HCT116 (cell line): ENCODE data around the gene MARS1. TPM values are rescaled to one million over a fixed set of nuclear protein-coding genes. Genes with fewer than 3 reads are reported as not detected.

Experiments used
- ATAC-seq: fragments of 200-7000 bp; cut with Tn5 transposase; 2 replicates; pipeline ENCODE4 v1.9.1; 2020; ENCODE audit warnings: mild to moderate bottlenecking, moderate library complexity
- BruUV-seq: library from RNA; stranded (reverse); fragments of 400-500 nt; replicated peaks from 2 replicates; lab custom pipeline; 2021; lab: Mats Ljungman, UMichigan
- CTCF ChIA-PET: fragments of 300-600 bp; sonication (Branson Sonifier 250); formaldehyde crosslinking; loops from one replicate; lab custom pipeline; 2021; ENCODE audit warnings: antibody characterized with exemption; lab: Charles Lee
- POLR2A ChIA-PET: fragments of 300-600, 350-600 bp; sonication (Branson Sonifier 250); formaldehyde crosslinking; loops from one replicate; lab custom pipeline; 2021; ENCODE audit warnings: antibody characterized with exemption; lab: Charles Lee
- RAD21 ChIA-PET, 2 experiments: fragments of 300-600 bp; sonication (Branson Sonifier 250); formaldehyde crosslinking; loops; one replicate each; lab custom pipeline; 2023; ENCODE audit warnings: low total read pairs in 2 of 2; ENCODE audit not compliant: uncharacterized antibody in 2 of 2, unreplicated experiment in 2 of 2, low non-redundant PET in 1 of 2; lab: Charles Lee
- DNase-seq: peaks from one replicate; pipeline ENCODE4 v3.0.0-alpha.2; 2010; ENCODE audit warnings: low read depth, low spot score
- H2AFZ ChIP-seq: fragments of 200-600 bp; shearing (Covaris generic), sonication (generic); 2 replicates; pipeline ENCODE4 v1.6.1; 2017; ENCODE audit warnings: low read depth, mixed run types, mixed read lengths, antibody characterized with exemption, low read length; ENCODE audit not compliant: poor library complexity, severe bottlenecking
- H3K27ac ChIP-seq: 2 replicates; pipeline ENCODE4 v1.5.1; 2012; ENCODE audit warnings: low read depth, low read length
- H3K27me3 ChIP-seq: fragments of 200-600 bp; sonication (generic); 2 replicates; pipeline ENCODE4 v1.6.1; 2016; ENCODE audit warnings: mixed run types, low read length, mixed read lengths; ENCODE audit not compliant: insufficient read depth
- H3K36me3 ChIP-seq, 2 experiments: fragments of 200-500 bp in 1 of 2; fragments of 200-600 bp in 1 of 2; sonication (Bioruptor generic) in 1 of 2; sonication (generic) in 1 of 2; 2 replicates each; pipeline versions ENCODE4 v1.5.1 to v1.6.1; 2014 to 2016; ENCODE audit warnings: low read length in 2 of 2, inconsistent platforms in 1 of 2, mixed read lengths in 1 of 2, mixed run types in 1 of 2; ENCODE audit not compliant: insufficient read depth in 2 of 2, control insufficient read depth in 1 of 2
- H3K4me1 ChIP-seq, 2 experiments: fragments of 200-600 bp in 1 of 2; sonication (generic) in 1 of 2; 2 replicates each; pipeline versions ENCODE4 v1.5.1 to v1.6.1; 2012 to 2017; ENCODE audit warnings: low read length in 2 of 2, inconsistent platforms in 1 of 2, mild to moderate bottlenecking in 1 of 2, mixed read lengths in 1 of 2, mixed run types in 1 of 2, moderate library complexity in 1 of 2; ENCODE audit not compliant: insufficient read depth in 2 of 2, control insufficient read depth in 1 of 2
- H3K4me2 ChIP-seq: fragments of 200-600 bp; sonication (generic); 2 replicates; pipeline ENCODE4 v1.6.1; 2017; ENCODE audit warnings: mixed run types, low read length, mixed read lengths
- H3K4me3 ChIP-seq, 2 experiments: fragments of 200-600 bp in 1 of 2; sonication (generic) in 1 of 2; replicated peaks in 1 of 2; 2 replicates each; pipeline ENCODE4 v1.5.1; 2011 to 2016; ENCODE audit warnings: low read length in 2 of 2, control low read depth in 1 of 2, low read depth in 1 of 2, mild to moderate bottlenecking in 1 of 2, mixed read lengths in 1 of 2, mixed run types in 1 of 2
- H3K79me2 ChIP-seq: fragments of 200-600 bp; sonication (generic); 2 replicates; pipeline ENCODE4 v1.6.1; 2017; ENCODE audit warnings: mild to moderate bottlenecking, mixed run types, low read length, moderate library complexity, mixed read lengths; ENCODE audit not compliant: insufficient read depth
- H3K9ac ChIP-seq: fragments of 200-600 bp; sonication (generic); 2 replicates; pipeline ENCODE4 v1.6.1; 2016; ENCODE audit warnings: low read length, mixed read lengths
- H3K9me2 ChIP-seq: fragments of 200-600 bp; sonication (generic), shearing (Covaris generic); 2 replicates; pipeline ENCODE4 v1.6.1; 2017; ENCODE audit warnings: mixed run types, mild to moderate bottlenecking, moderate library complexity; ENCODE audit not compliant: insufficient read depth
- H3K9me3 ChIP-seq, 2 experiments: fragments of 200-500 bp in 1 of 2; fragments of 200-600 bp in 1 of 2; sonication (Bioruptor generic) in 1 of 2; sonication (generic) in 1 of 2; 2 replicates each; pipeline ENCODE4 v1.6.1; 2014 to 2017; ENCODE audit warnings: low read length in 2 of 2, mixed read lengths in 2 of 2, inconsistent platforms in 1 of 2, low read depth in 1 of 2, mild to moderate bottlenecking in 1 of 2, mixed run types in 1 of 2, moderate library complexity in 1 of 2; ENCODE audit not compliant: control insufficient read depth in 1 of 2, insufficient read depth in 1 of 2
- H4K20me1 ChIP-seq: fragments of 200-600 bp; sonication (generic), shearing (Covaris generic); 2 replicates; pipeline ENCODE4 v1.6.1; 2017; ENCODE audit warnings: mixed run types, mild to moderate bottlenecking, moderate library complexity; ENCODE audit not compliant: insufficient read depth
- CBX3 ChIP-seq: IDR thresholded peaks from 2 replicates; pipeline ENCODE4 v1.6.1; 2012; ENCODE audit warnings: low read depth
- CEBPB ChIP-seq: IDR thresholded peaks from 2 replicates; pipeline ENCODE4 v1.6.1; 2012; ENCODE audit warnings: low read depth
- CTCF ChIP-seq, 3 experiments: fragments of 200-600 bp in 1 of 3; sonication (generic) in 1 of 3; IDR thresholded peaks in 2 of 3; conservative IDR thresholded peaks in 1 of 3; 2 replicates each; pipeline ENCODE4 v1.5.1; 2012 to 2017; ENCODE audit warnings: low read depth in 2 of 3, low read length in 2 of 3, antibody characterized with exemption in 1 of 3, borderline replicate concordance in 1 of 3, control low read depth in 1 of 3, mild to moderate bottlenecking in 1 of 3, mixed read lengths in 1 of 3, mixed run types in 1 of 3, moderate library complexity in 1 of 3; ENCODE audit not compliant: insufficient read depth in 1 of 3
- EGR1 ChIP-seq: IDR thresholded peaks from 2 replicates; pipeline ENCODE4 v1.6.1; 2012; ENCODE audit warnings: low read depth
- ELF1 ChIP-seq: IDR thresholded peaks from 2 replicates; pipeline ENCODE4 v1.6.1; 2012; ENCODE audit warnings: low read depth, borderline replicate concordance
- EZH2 ChIP-seq: fragments of 200-600 bp; sonication (generic); IDR thresholded peaks from 2 replicates; pipeline ENCODE4 v1.6.1; 2017; ENCODE audit warnings: antibody characterized with exemption, mixed run types
- EZH2phosphoT487 ChIP-seq: fragments of 200-600 bp; IDR thresholded peaks from 2 replicates; pipeline ENCODE4 v1.6.1; 2018; ENCODE audit warnings: antibody characterized with exemption, borderline replicate concordance
- FOSL1 ChIP-seq: IDR thresholded peaks from 2 replicates; pipeline ENCODE4 v1.6.1; 2012; ENCODE audit warnings: low read depth
- JUND ChIP-seq: IDR thresholded peaks from 2 replicates; pipeline ENCODE4 v1.6.1; 2012
- POLR2AphosphoS5 ChIP-seq: IDR thresholded peaks from 2 replicates; pipeline ENCODE4 v1.6.1; 2011; ENCODE audit warnings: mild to moderate bottlenecking, low read depth, low read length, moderate library complexity
- RAD21 ChIP-seq: IDR thresholded peaks from 2 replicates; pipeline ENCODE4 v1.6.1; 2012; ENCODE audit warnings: low read depth, mild to moderate bottlenecking
- REST ChIP-seq: IDR thresholded peaks from 2 replicates; pipeline ENCODE4 v1.6.1; 2012; ENCODE audit warnings: low read depth
- SIN3A ChIP-seq: IDR thresholded peaks from 2 replicates; pipeline ENCODE4 v1.6.1; 2012; ENCODE audit warnings: low read depth
- SRF ChIP-seq: IDR thresholded peaks from 2 replicates; pipeline ENCODE4 v1.6.1; 2012; ENCODE audit warnings: low read depth
- YY1 ChIP-seq: IDR thresholded peaks from 2 replicates; pipeline ENCODE4 v1.6.1; 2011; ENCODE audit warnings: low read length, low read depth, moderate library complexity, mild to moderate bottlenecking; ENCODE audit not compliant: insufficient replicate concordance; ENCODE audit errors: extremely low read depth
- ZBTB33 ChIP-seq: IDR thresholded peaks from 2 replicates; pipeline ENCODE4 v1.6.1; 2011; ENCODE audit warnings: mild to moderate bottlenecking, low read length, moderate library complexity; ENCODE audit not compliant: insufficient replicate concordance; ENCODE audit errors: extremely low read depth
- ZFX ChIP-seq: fragments of 450-650 bp; IDR thresholded peaks from 2 replicates; pipeline ENCODE4 v1.6.1; 2017
- ZNF274 ChIP-seq: fragments of 200-500 bp; sonication (Bioruptor generic); IDR thresholded peaks from 2 replicates; pipeline ENCODE4 v1.6.1; 2014; ENCODE audit warnings: mild to moderate bottlenecking, low read depth, low read length, inconsistent platforms
- intact Hi-C: fragments of 100-400 bp; cut with micrococcal nuclease; formaldehyde crosslinking; loops from 2 replicates; pipeline ENCODE4 v1.10.0; 2022
- total RNA-seq: library from RNA; stranded (reverse); gene quantifications from one replicate; pipeline ENCODE4 v1.2.1, GENCODE V29; 2021; ENCODE audit not compliant: unreplicated experiment

The MARS1 gene
- total RNA-seq, 1 experiment from 2014 or later = 344 TPM

- no TSS peak for BruUV-seq
- intact Hi-C loops = no loop called here
- H3K4me1 ChIP-seq = peaks cover 6 to 8% of the 10 kb centered on the region in 2 experiments; a peak in 3 of 4 replicates
- no peak for ATAC-seq
- H3K9me2 ChIP-seq = no peaks in the 10 kb centered on the region
- POLR2A ChIA-PET = no interaction called here
- CTCF ChIA-PET = interaction anchor here (0.6 kb wide), 1 partner anchor 44 kb away, joined by 3 read pairs; no protein-coding TSS in a partner anchor
- no peak overlapping the region for H2AFZ ChIP-seq
- H3K9me3 ChIP-seq = no peaks in the 10 kb centered on the region
- H3K4me2 ChIP-seq = no peak overlapping the region
- RAD21 ChIA-PET = no interaction called here
- no peak overlapping the region for H3K9ac ChIP-seq
- H3K27me3 ChIP-seq = no peaks in the 10 kb centered on the region
- no peak overlapping the region for H3K4me3 ChIP-seq
- peaks cover 4 to 8% of the 10 kb centered on the region in 2 experiments; a peak in 2 of 4 replicates for H3K36me3 ChIP-seq
- DNase-seq = no peak
- no peaks in the 10 kb centered on the region for H4K20me1 ChIP-seq
- TF ChIP-seq EZH2phosphoT487 (no peak), FOSL1 (no peak), CBX3 (no peak), POLR2AphosphoS5 (no peak), ZFX (no peak), RAD21 (no peak), JUND (no peak), EZH2 (no peak), CTCF (IDR thresholded peaks at IDR 0.05 in 2 of 3, conservative IDR thresholded peaks at IDR 0.05 in 1 of 3; ENCODE audit: borderline replicate concordance in 1 of 3, insufficient read depth in 1 of 3, low read depth in 2 of 3, low read length in 2 of 3) (no peak), ZNF274 (no peak), SRF (no peak), YY1 (no peak), EGR1 (no peak), CEBPB (no peak), SIN3A (no peak), ZBTB33 (no peak), ELF1 (no peak), REST (no peak)
- H3K79me2 ChIP-seq = peaks cover 22% of the 10 kb centered on the region
- no peak overlapping the region for H3K27ac ChIP-seq
Observed at GRCh38 chr12:57541717-57542116, 53.8 kb downstream of the MARS1 start.
